K562 (cell line): Measurements from ENCODE around the gene HES3. TPM values are rescaled to one million over a fixed set of nuclear protein-coding genes. Genes with fewer than 3 reads are reported as not detected.

Experiments
- ATAC-seq: fragments of 200-7000 bp; cut with Tn5 transposase; 3 replicates; pipeline ENCODE4 v1.9.1; 2020; ENCODE audit warnings: moderate library complexity
- BruUV-seq: library from RNA; stranded (reverse); fragments of 400-500 nt; replicated peaks from 2 replicates; lab custom pipeline; 2021; lab: Mats Ljungman, UMichigan
- CTCF ChIA-PET: fragments of 300-600 bp; formaldehyde crosslinking; extraction: SDS; loops from one replicate; lab custom pipeline; 2021; ENCODE audit warnings: low intra/inter-chr PET ratio; lab: Yijun Ruan, JAX
- POLR2A ChIA-PET: fragments of 300-600, 350-650 bp; sonication (Branson Sonifier 250); formaldehyde crosslinking; extraction: SDS; loops from one replicate; lab custom pipeline; 2021; ENCODE audit warnings: antibody characterized with exemption, inconsistent platforms; lab: Yijun Ruan, JAX
- DNase-seq, 4 experiments: peaks; one replicate each; pipeline versions ENCODE4 v3.0.0 to v3.0.0-alpha.2; 2011 to 2018; ENCODE audit warnings: low spot score in 3 of 4, mixed read lengths in 3 of 4; ENCODE audit errors: extremely low read depth in 1 of 4
- FAIRE-seq: peaks from 2 replicates; lab custom pipeline; 2011; peaks lifted over from hg19 to GRCh38; lab: Jason Lieb, UNC
- H2AFZ ChIP-seq: 2 replicates; pipeline ENCODE4 v1.6.0; 2011; ENCODE audit warnings: low read depth, low read length, control low read depth, inconsistent platforms
- H3K27ac ChIP-seq: fragments of 200-600 bp; 3 replicates; pipeline ENCODE4 v1.8.0; 2011; ENCODE audit warnings: low read depth, mild to moderate bottlenecking, control low read depth, inconsistent platforms, low read length, moderate library complexity, mixed read lengths; ENCODE audit errors: extremely low read depth
- H3K27me3 ChIP-seq, 2 experiments: fragments of 300-600 bp in 1 of 2; 2 replicates in 1 of 2; 3 replicates in 1 of 2; pipeline versions ENCODE4 v1.6.0 to v1.8.0; 2011; ENCODE audit warnings: inconsistent platforms in 2 of 2, low read length in 2 of 2, mild to moderate bottlenecking in 1 of 2, mixed read lengths in 1 of 2, moderate library complexity in 1 of 2; ENCODE audit not compliant: control insufficient read depth in 2 of 2, insufficient read depth in 2 of 2
- H3K36me3 ChIP-seq: fragments of 300-600 bp; 3 replicates; pipeline ENCODE4 v1.8.0; 2011; ENCODE audit warnings: mild to moderate bottlenecking, low read length, inconsistent platforms; ENCODE audit not compliant: control insufficient read depth, insufficient read depth
- H3K4me1 ChIP-seq, 2 experiments: fragments of 200-600 bp in 1 of 2; replicated peaks in 1 of 2; 2 replicates in 1 of 2; 3 replicates in 1 of 2; pipeline versions ENCODE4 v1.5.1 to v1.8.0; 2011; ENCODE audit warnings: inconsistent platforms in 2 of 2, low read length in 2 of 2, mild to moderate bottlenecking in 1 of 2, mixed read lengths in 1 of 2, moderate library complexity in 1 of 2; ENCODE audit not compliant: control insufficient read depth in 2 of 2, insufficient read depth in 2 of 2
- H3K4me2 ChIP-seq: 2 replicates; pipeline ENCODE4 v1.6.1; 2011; ENCODE audit warnings: low read length, control low read depth, inconsistent platforms, mixed read lengths; ENCODE audit not compliant: insufficient read depth
- H3K4me3 ChIP-seq: fragments of 200-600 bp; sonication (generic), shearing (Covaris generic); 2 replicates; pipeline ENCODE4 v1.5.1; 2016; ENCODE audit warnings: control low read depth, inconsistent platforms
- H3K79me2 ChIP-seq: fragments of 200-600 bp; 3 replicates; pipeline ENCODE4 v1.8.0; 2011; ENCODE audit warnings: low read length, inconsistent platforms; ENCODE audit not compliant: control insufficient read depth, insufficient read depth
- H3K9ac ChIP-seq, 2 experiments: 2 replicates each; pipeline versions ENCODE4 v1.6.0 to v1.6.1; 2011; ENCODE audit warnings: low read depth in 2 of 2, low read length in 2 of 2, control low read depth in 1 of 2, inconsistent platforms in 1 of 2, mild to moderate bottlenecking in 1 of 2, mixed read lengths in 1 of 2; ENCODE audit not compliant: insufficient read depth in 1 of 2
- H3K9me1 ChIP-seq: one replicate; pipeline ENCODE4 v1.6.0; 2011; ENCODE audit warnings: inconsistent platforms, mild to moderate bottlenecking, low read length, moderate library complexity; ENCODE audit not compliant: control insufficient read depth, insufficient read depth
- H3K9me3 ChIP-seq: replicated peaks from 2 replicates; pipeline ENCODE4 v1.5.1; 2011; ENCODE audit warnings: low read depth, low read length, inconsistent platforms; ENCODE audit not compliant: control insufficient read depth, insufficient read depth
- H4K20me1 ChIP-seq: replicated peaks from 2 replicates; pipeline ENCODE4 v1.6.1; 2011; ENCODE audit warnings: low read length, inconsistent platforms, mixed read lengths; ENCODE audit not compliant: control insufficient read depth, insufficient read depth
- ERF ChIP-seq: fragments of 450-650 bp; formaldehyde crosslinking; IDR thresholded peaks from 2 replicates; pipeline ENCODE4 v1.4.0; 2020; ENCODE audit warnings: mild to moderate bottlenecking, mixed read lengths
- KDM2B ChIP-seq: fragments of 250-450 bp; sonication (Bioruptor Pico); IDR thresholded peaks from 2 replicates; pipeline ENCODE4 v1.8.0; 2021; ENCODE audit warnings: mild to moderate bottlenecking, moderate library complexity
- NBN ChIP-seq: fragments of 450-650 bp; IDR thresholded peaks from 2 replicates; pipeline ENCODE4 v1.6.1; 2016; ENCODE audit warnings: low read depth, mild to moderate bottlenecking
- NCOA1 ChIP-seq: fragments of 450-650 bp; IDR thresholded peaks from 2 replicates; pipeline ENCODE4 v1.6.1; 2016; ENCODE audit warnings: low read depth
- PCBP1 ChIP-seq: fragments of 200-400 bp; formaldehyde crosslinking; IDR thresholded peaks from 2 replicates; pipeline ENCODE4 v1.6.1; 2018; ENCODE audit warnings: mild to moderate bottlenecking, low read depth, low read length; ENCODE audit not compliant: poor library complexity, severe bottlenecking
- POLR2B ChIP-seq: fragments of 450-650 bp; IDR thresholded peaks from 2 replicates; pipeline ENCODE4 v1.6.1; 2018; ENCODE audit warnings: low read depth; ENCODE audit not compliant: partially characterized antibody
- RB1 ChIP-seq: fragments of 450-650 bp; IDR thresholded peaks from 2 replicates; pipeline ENCODE4 v1.6.1; 2017; ENCODE audit warnings: low read depth, mild to moderate bottlenecking
- SMAD1 ChIP-seq: fragments of 150-350 bp; IDR thresholded peaks from 2 replicates; pipeline ENCODE4 v1.6.1; 2014; ENCODE audit warnings: low read length, low read depth; ENCODE audit not compliant: partially characterized antibody
- SMARCE1 ChIP-seq: fragments of 450-650 bp; IDR thresholded peaks from 2 replicates; pipeline ENCODE4 v1.7.1; 2016; ENCODE audit warnings: mild to moderate bottlenecking
- ZBTB8A ChIP-seq: fragments of 450-650 bp; IDR thresholded peaks from 2 replicates; pipeline ENCODE4 v1.6.1; 2018; ENCODE audit warnings: mild to moderate bottlenecking, moderate library complexity; ENCODE audit not compliant: partially characterized antibody
- ZNF174 ChIP-seq: fragments of 250-450 bp; sonication (Bioruptor Pico); IDR thresholded peaks from 2 replicates; pipeline ENCODE4 v1.4.0; 2020; ENCODE audit warnings: mild to moderate bottlenecking
- ZNF384 ChIP-seq: IDR thresholded peaks from 2 replicates; pipeline ENCODE4 v1.6.1; 2012; ENCODE audit warnings: low read depth, low read length, improper control_type of control experiment
- ZNF431 ChIP-seq: sonication (generic); formaldehyde crosslinking; IDR thresholded peaks from 2 replicates; pipeline ENCODE4 v1.8.0; 2022; ENCODE audit warnings: mild to moderate bottlenecking, missing genetic modification reagents
- ZNF57 ChIP-seq: fragments of 450-650 bp; formaldehyde crosslinking; IDR thresholded peaks from 2 replicates; pipeline ENCODE4 v1.4.0; 2020; ENCODE audit warnings: mild to moderate bottlenecking, moderate library complexity
- WGBS: fragments of 100-300 bp; shearing (Covaris generic); methylation state at CpG from one replicate; pipeline ENCODE4 v1.1.6; 2016; ENCODE audit warnings: low coverage, mixed read lengths; ENCODE audit not compliant: insufficient coverage; ENCODE audit errors: missing lambda C conversion rate; 5-methylcytosine and 5-hydroxymethylcytosine counted together
- in situ Hi-C: fragments of 300-500 bp; cut with MboI; formaldehyde crosslinking; loops from 4 replicates; pipeline ENCODE4 v1.15.0; 2018; ENCODE audit warnings: inconsistent platforms, mixed read lengths
- intact Hi-C: fragments of 100-400 bp; cut with micrococcal nuclease; formaldehyde crosslinking; loops from 2 replicates; pipeline ENCODE4 v1.14.2; 2022
- polyA plus RNA-seq, 8 experiments: library from polyadenylated mRNA; depleted of rRNA in 4 of 8; stranded (reverse) in 5 of 8; unstranded in 3 of 8; fragments of >200 nt; fragmentation: Nextera tagmentation in 2 of 8; fragmentation: Illumina TruSeq in 1 of 8; extraction: Ambion mirVana in 2 of 8; extraction: Trizol in 1 of 8; gene quantifications; 2 replicates each; pipeline versions ENCODE4 v1.2.1 to v1.2.3, GENCODE V29; 2011 to 2014; ENCODE audit warnings: inconsistent platforms in 1 of 8, missing spikeins in 1 of 8
- total RNA-seq, 7 experiments: library from RNA; depleted of rRNA in 6 of 7; stranded (reverse); fragments of >200 nt in 6 of 7; fragmentation: Illumina TruSeq in 2 of 7; extraction: Trizol in 2 of 7; gene quantifications; 2 replicates each; pipeline versions ENCODE4 v1.2.1 to v1.2.3, GENCODE V29; 2011 to 2021; ENCODE audit warnings: low replicate concordance in 1 of 7
- TF ChIP-seq, protein P1 (sequence below): fragments of 250-450 bp; sonication (Bioruptor Pico); IDR thresholded peaks from 2 replicates; pipeline ENCODE4 v1.8.0; 2021; ENCODE audit warnings: borderline replicate concordance, mild to moderate bottlenecking, moderate library complexity; ENCODE audit not compliant: poor library complexity, severe bottlenecking
- TF ChIP-seq, protein P2 (sequence below): fragments of 450-650 bp; formaldehyde crosslinking; IDR thresholded peaks from 2 replicates; pipeline ENCODE4 v1.4.0; 2022; ENCODE audit warnings: missing genetic modification characterization
- TF ChIP-seq, protein P3 (sequence below): fragments of 200-800 bp; sonication (Bioruptor generic); IDR thresholded peaks from 2 replicates; pipeline ENCODE4 v1.6.1; 2017; ENCODE audit warnings: missing genetic modification characterization, missing compliant biosample characterization

The HES3 gene
- total and polyA plus RNA-seq, 9 of the 15 experiments (the other 6 are each of a cell fraction or from before 2014, with no cell fraction given), result not detected

DNA sequence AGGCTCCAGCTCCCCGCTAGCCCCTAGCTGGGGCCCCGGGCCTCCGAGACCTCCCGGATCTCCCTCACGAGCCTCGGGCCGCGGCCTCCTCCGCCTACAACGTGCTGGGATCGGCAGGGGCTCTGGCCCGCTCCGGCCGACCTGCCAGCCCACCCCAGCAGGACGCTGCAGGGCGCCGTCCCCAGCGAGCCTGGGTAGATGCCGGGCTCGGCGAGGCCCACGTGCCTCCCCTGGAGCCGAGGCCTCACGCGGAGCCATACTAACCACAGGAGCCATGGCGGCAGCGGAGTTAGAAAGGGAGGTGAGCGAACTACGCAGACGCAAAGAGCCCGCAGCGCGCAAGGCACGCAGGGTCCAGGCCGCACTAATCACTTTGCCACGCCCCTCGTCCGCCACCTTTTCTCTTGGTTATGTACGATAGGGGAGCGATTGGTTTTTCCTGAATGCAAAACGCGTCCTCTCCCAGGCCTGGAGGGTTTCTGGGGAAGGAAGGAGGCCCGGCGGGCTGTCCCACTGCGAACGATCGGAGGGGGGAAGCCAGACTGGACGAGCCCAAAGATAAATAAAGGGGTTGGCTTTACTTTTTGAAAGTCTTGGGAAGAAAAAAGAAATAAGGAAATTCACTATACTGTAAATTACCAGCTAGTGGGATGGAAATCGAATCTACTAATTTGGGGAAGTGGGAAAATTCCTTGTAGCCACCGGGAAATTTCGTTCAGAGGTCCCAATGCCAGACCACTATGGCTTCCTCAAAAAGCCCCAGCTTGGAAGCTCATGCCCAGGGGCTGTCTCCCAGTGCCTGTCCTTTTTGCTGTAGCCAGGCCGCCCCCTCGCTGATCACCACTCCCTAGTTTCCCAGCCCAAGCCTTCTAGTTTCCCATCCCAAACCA, 44.4 kb upstream of the HES3 start, which contains the start of gene RPL22:
TSS of gene RPL22 (minus strand) at position 298 of the 890 bp plus-strand sequence. CDS start at position 276, 22 bp downstream.
- POLR2A ChIA-PET, result interaction anchor here (0.6 to 1.7 kb wide), 13 partner anchors 10 to 541 kb away, joined by 3 to 8 read pairs (median 3); partner anchors contain the start of gene ZBTB48
- under 1% methylated on average over 53 of the region's 53 CpGs for WGBS
- Histone ChIP-seq H4K20me1 (peaks cover 5% of the 10 kb centered on the region; the same call in 1 of the 2 replicates), H3K27me3 (no peaks in the 10 kb centered on the region), H3K9me3 (no peaks in the 10 kb centered on the region), H3K4me3 (peak within 1 kb of the TSS; percentile 99), H2AFZ (peak within 1 kb of the TSS; percentile 87), H3K4me1 (peaks cover 18 to 22% of the 10 kb centered on the region in 2 experiments; a peak in 4 of 5 replicates), H3K27ac (peak within 1 kb of the TSS; percentile 96), H3K9ac (peak within 1 kb of the TSS; percentile 99), H3K4me2 (peak within 1 kb of the TSS; percentile 90), H3K9me1 (no peaks in the 10 kb centered on the region), H3K36me3 (peaks cover 46% of the 10 kb centered on the region), H3K79me2 (peaks cover 62% of the 10 kb centered on the region)
- DNase-seq (peak; percentile 89 to 100 (median 93)), FAIRE-seq (peak; percentile 97), ATAC-seq (peak; percentile 98)
- TSS peak; percentile 95 for BruUV-seq
- intact Hi-C loops, result loop anchor here (2.0 kb wide), 1 partner anchor 35 kb away; the partner anchor contains the start of gene ICMT
- in situ Hi-C loops, result no loop called here
- CTCF ChIA-PET, result no interaction called here
- TF ChIP-seq, protein P1, sequence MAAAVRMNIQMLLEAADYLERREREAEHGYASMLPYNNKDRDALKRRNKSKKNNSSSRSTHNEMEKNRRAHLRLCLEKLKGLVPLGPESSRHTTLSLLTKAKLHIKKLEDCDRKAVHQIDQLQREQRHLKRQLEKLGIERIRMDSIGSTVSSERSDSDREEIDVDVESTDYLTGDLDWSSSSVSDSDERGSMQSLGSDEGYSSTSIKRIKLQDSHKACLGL (CRISPR knock-in tag), result peak; percentile 92
- TF ChIP-seq, protein P2, sequence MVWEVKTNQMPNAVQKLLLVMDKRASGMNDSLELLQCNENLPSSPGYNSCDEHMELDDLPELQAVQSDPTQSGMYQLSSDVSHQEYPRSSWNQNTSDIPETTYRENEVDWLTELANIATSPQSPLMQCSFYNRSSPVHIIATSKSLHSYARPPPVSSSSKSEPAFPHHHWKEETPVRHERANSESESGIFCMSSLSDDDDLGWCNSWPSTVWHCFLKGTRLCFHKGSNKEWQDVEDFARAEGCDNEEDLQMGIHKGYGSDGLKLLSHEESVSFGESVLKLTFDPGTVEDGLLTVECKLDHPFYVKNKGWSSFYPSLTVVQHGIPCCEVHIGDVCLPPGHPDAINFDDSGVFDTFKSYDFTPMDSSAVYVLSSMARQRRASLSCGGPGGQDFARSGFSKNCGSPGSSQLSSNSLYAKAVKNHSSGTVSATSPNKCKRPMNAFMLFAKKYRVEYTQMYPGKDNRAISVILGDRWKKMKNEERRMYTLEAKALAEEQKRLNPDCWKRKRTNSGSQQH (CRISPR knock-in tag), result peak; percentile 66; the same call in 1 of the 2 replicates
- TF ChIP-seq NBN, result peak; percentile 12; the same call in 1 of the 2 replicates
- TF ChIP-seq, protein P3, sequence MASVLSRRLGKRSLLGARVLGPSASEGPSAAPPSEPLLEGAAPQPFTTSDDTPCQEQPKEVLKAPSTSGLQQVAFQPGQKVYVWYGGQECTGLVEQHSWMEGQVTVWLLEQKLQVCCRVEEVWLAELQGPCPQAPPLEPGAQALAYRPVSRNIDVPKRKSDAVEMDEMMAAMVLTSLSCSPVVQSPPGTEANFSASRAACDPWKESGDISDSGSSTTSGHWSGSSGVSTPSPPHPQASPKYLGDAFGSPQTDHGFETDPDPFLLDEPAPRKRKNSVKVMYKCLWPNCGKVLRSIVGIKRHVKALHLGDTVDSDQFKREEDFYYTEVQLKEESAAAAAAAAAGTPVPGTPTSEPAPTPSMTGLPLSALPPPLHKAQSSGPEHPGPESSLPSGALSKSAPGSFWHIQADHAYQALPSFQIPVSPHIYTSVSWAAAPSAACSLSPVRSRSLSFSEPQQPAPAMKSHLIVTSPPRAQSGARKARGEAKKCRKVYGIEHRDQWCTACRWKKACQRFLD (CRISPR knock-in tag), result peak; percentile 56; the same call in 1 of the 2 replicates
- TF ChIP-seq ZNF57 (CRISPR knock-in tag), result no peak
- TF ChIP-seq KDM2B, result peak; percentile 80; the same call in 1 of the 2 replicates
- 0 out of 2 replicates have a peak, but pooled peaks have one; percentile 52 for TF ChIP-seq SMARCE1
- no peak for TF ChIP-seq NCOA1
- TF ChIP-seq POLR2B, result peak; percentile 94
- TF ChIP-seq RB1, result peak; percentile 80
- peak; percentile 81; the same call in 1 of the 2 replicates for TF ChIP-seq ERF
- no peak for TF ChIP-seq ZBTB8A
- TF ChIP-seq ZNF431, result peak; percentile 51; the same call in 1 of the 2 replicates
- peak; percentile 94 for TF ChIP-seq PCBP1
- no peak for TF ChIP-seq ZNF174
- peak; percentile 86 for TF ChIP-seq SMAD1
- TF ChIP-seq ZNF384, result peak; percentile 51; the same call in 1 of the 2 replicates
